ENCODE results near the gene PACSIN2. TPM values are rescaled to one million over a fixed set of nuclear protein-coding genes. Genes with fewer than 3 reads are reported as not detected.
"Not testable (repeated sequence)": the region's sequence is repeated elsewhere in the genome, so short reads cannot be mapped to it uniquely, and the experiment has no call there.

PACSIN2 gene
- total RNA-seq, 1 donor from 2014 or later = 78.5 TPM

GRCh38 chr22:43011079-43011478 is 3.9 kb downstream of the PACSIN2 start:
- no peak for DNase-seq (ENCODE audit: low spot score)

GRCh38 chr22:43009444-43009843 is 5.5 kb downstream of the PACSIN2 start:
- DNase-seq (ENCODE audit: low spot score) = no peak

GRCh38 chr22:43008921-43009320 is 6.0 kb downstream of the PACSIN2 start:
- DNase-seq (ENCODE audit: low spot score) = no peak

GRCh38 chr22:43008509-43008908 is 6.4 kb downstream of the PACSIN2 start:
- no peak for DNase-seq (ENCODE audit: low spot score)

- no peak for DNase-seq (ENCODE audit: low spot score)
Measured at GRCh38 chr22:43007519-43008102, 7.3 kb downstream of the PACSIN2 start.

GRCh38 chr22:43006753-43007152 is 8.2 kb downstream of the PACSIN2 start:
- DNase-seq (ENCODE audit: low spot score) = no peak

- no peak for DNase-seq (ENCODE audit: low spot score)
Measured at GRCh38 chr22:43006016-43006505, 8.9 kb downstream of the PACSIN2 start.

GRCh38 chr22:43005106-43005505 is 9.8 kb downstream of the PACSIN2 start:
- DNase-seq (ENCODE audit: low spot score) = no peak

- DNase-seq (ENCODE audit: low spot score) = no peak
Measured at GRCh38 chr22:43004362-43005035, 10.4 kb downstream of the PACSIN2 start.

- DNase-seq (ENCODE audit: low spot score) = no peak
Measured at GRCh38 chr22:43002202-43002586, 12.8 kb downstream of the PACSIN2 start.

- DNase-seq (ENCODE audit: low spot score) = no peak
Measured at GRCh38 chr22:43001271-43002201, 13.4 kb downstream of the PACSIN2 start.

GRCh38 chr22:43000441-43001175 is 14.3 kb downstream of the PACSIN2 start:
- DNase-seq (ENCODE audit: low spot score) = no peak

GRCh38 chr22:42997582-42998090 is 17.3 kb downstream of the PACSIN2 start:
- no peak for DNase-seq (ENCODE audit: low spot score)

- no peak for DNase-seq (ENCODE audit: low spot score)
Measured at GRCh38 chr22:42996646-42997365, 18.1 kb downstream of the PACSIN2 start.

GRCh38 chr22:42995654-42996053 is 19.3 kb downstream of the PACSIN2 start:
- DNase-seq (ENCODE audit: low spot score) = not testable (repeated sequence)

GRCh38 chr22:42994917-42995562 is 19.9 kb downstream of the PACSIN2 start:
- peak; percentile 82 for DNase-seq (ENCODE audit: low spot score)

- DNase-seq (ENCODE audit: low spot score) = no peak
Measured at GRCh38 chr22:42994276-42994916, 20.6 kb downstream of the PACSIN2 start.

- DNase-seq (ENCODE audit: low spot score) = no peak
Measured at GRCh38 chr22:42993651-42994275, 21.2 kb downstream of the PACSIN2 start.

- no peak for DNase-seq (ENCODE audit: low spot score)
Measured at GRCh38 chr22:42992886-42993479, 22.0 kb downstream of the PACSIN2 start.

Data from ureter (tissue), 1 donor.